Ascending aorta (tissue), 2 donors: ENCODE measurements around the gene LYST. TPM values are rescaled to one million over a fixed set of nuclear protein-coding genes. Genes with fewer than 3 reads are reported as not detected.

Experiments used
- DNase-seq, 2 donors: peaks; one replicate each; pipeline ENCODE4 v3.0.0-alpha.2; 2019; ENCODE audit warnings: low spot score in 2 of 2
- H3K27ac ChIP-seq, 2 donors: fragments of 200-600 bp; sonication (generic); one replicate each; pipeline ENCODE4 v1.5.1; 2016 to 2017; ENCODE audit warnings: mild to moderate bottlenecking in 1 of 2
- H3K27me3 ChIP-seq: fragments of 200-600 bp; sonication (generic); one replicate; pipeline ENCODE4 v1.5.1; 2017
- H3K36me3 ChIP-seq, 2 donors: fragments of 200-600 bp; sonication (generic); one replicate each; pipeline ENCODE4 v1.5.1; 2016
- H3K4me1 ChIP-seq, 2 donors: fragments of 200-600 bp; sonication (generic); one replicate each; pipeline ENCODE4 v1.5.1; 2016 to 2017; ENCODE audit warnings: mild to moderate bottlenecking in 1 of 2
- H3K4me3 ChIP-seq, 2 donors: fragments of 200-600 bp; sonication (generic); one replicate each; pipeline ENCODE4 v1.5.1; 2016 to 2017; ENCODE audit warnings: mild to moderate bottlenecking in 1 of 2
- H3K9me3 ChIP-seq, 2 donors: fragments of 200-600 bp; sonication (generic); one replicate each; pipeline ENCODE4 v1.5.1; 2016
- intact Hi-C: fragments of 100-400 bp; cut with DNase I; formaldehyde crosslinking; loops from one replicate; pipeline ENCODE4 v1.15.1; 2023
- total RNA-seq: library from RNA; depleted of rRNA; stranded (reverse); fragments of >200 nt; gene quantifications from one replicate; pipeline ENCODE4 v1.1.0, GENCODE V29; 2016
- TF ChIP-seq, protein P1 (sequence below), 3 experiments: fragments of 200-600 bp in 2 of 3; fragments of 450-650 bp in 1 of 3; sonication (generic) in 2 of 3; IDR thresholded peaks; one replicate each; pipeline ENCODE4 v1.5.1; 2016 to 2019; ENCODE audit warnings: antibody characterized with exemption in 3 of 3, mild to moderate bottlenecking in 1 of 3, moderate library complexity in 1 of 3

The LYST gene
- total RNA-seq, 1 donor from 2014 or later = 169 TPM

DNA sequence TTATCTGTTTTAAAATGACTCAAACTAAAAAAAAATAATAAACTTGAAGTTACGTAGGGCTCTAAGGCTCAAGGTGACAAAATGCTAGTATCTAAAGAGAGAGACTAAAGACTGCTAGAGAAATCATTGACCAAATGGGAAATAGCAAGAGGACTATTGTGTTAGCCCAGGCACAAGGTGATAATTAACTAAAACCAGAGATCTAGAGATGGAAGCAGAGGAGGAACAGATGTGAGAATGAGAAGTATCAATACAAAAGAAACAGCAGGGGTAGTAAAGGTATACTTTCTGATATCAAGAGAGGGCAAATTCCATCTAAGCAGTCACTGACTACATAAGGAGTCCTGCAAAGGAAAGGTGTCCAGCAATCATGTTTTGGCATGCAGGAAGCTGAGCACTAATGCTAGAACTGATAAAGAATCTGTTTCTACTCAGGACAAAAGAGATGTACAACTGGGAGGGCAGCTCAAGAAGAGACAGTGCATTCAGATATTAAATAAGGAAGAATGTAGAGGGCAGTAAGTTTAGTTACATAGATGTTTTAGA lies 116.9 kb downstream of the LYST start:
- TF ChIP-seq, protein P1, sequence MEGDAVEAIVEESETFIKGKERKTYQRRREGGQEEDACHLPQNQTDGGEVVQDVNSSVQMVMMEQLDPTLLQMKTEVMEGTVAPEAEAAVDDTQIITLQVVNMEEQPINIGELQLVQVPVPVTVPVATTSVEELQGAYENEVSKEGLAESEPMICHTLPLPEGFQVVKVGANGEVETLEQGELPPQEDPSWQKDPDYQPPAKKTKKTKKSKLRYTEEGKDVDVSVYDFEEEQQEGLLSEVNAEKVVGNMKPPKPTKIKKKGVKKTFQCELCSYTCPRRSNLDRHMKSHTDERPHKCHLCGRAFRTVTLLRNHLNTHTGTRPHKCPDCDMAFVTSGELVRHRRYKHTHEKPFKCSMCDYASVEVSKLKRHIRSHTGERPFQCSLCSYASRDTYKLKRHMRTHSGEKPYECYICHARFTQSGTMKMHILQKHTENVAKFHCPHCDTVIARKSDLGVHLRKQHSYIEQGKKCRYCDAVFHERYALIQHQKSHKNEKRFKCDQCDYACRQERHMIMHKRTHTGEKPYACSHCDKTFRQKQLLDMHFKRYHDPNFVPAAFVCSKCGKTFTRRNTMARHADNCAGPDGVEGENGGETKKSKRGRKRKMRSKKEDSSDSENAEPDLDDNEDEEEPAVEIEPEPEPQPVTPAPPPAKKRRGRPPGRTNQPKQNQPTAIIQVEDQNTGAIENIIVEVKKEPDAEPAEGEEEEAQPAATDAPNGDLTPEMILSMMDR (IDR thresholded peaks at IDR 0.05) = no peak
- no peaks in the 10 kb centered on the region for H3K4me1 ChIP-seq
- intact Hi-C loops = no loop called here
- peaks cover 26 to 57% of the 10 kb centered on the region in 2 donors for H3K36me3 ChIP-seq
- no peak overlapping the region for H3K4me3 ChIP-seq
- no peaks in the 10 kb centered on the region for H3K27me3 ChIP-seq
- H3K27ac ChIP-seq = no peak overlapping the region
- no peak for DNase-seq
- no peaks in the 10 kb centered on the region for H3K9me3 ChIP-seq

DNA sequence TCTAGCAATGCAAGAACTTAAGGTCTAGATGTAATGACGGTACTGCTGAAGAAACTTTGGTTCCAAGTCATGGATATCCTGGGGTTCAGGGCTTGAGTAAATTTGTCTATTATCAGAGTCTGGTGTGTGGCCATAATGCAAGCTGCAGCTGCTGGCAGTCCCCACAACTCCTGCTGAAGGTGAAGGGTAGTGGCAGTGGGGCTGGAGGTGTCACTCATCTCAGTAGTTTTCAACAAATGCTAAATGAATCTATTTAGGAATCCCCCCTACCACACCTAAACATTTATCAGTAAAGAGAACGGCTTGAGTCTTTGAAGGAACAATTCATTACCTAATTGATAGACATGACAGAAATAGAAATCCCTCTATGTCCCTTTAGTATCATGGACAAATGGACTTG lies 118.0 kb downstream of the LYST start:
- DNase-seq = no peak
- H3K27ac ChIP-seq = no peak overlapping the region
- TF ChIP-seq, protein P1 (IDR thresholded peaks at IDR 0.05) = no peak
- H3K4me1 ChIP-seq = no peaks in the 10 kb centered on the region
- intact Hi-C loops = no loop called here
- H3K27me3 ChIP-seq = no peaks in the 10 kb centered on the region
- peaks cover 20 to 55% of the 10 kb centered on the region in 2 donors for H3K36me3 ChIP-seq
- H3K9me3 ChIP-seq = no peaks in the 10 kb centered on the region
- no peak overlapping the region for H3K4me3 ChIP-seq

DNA sequence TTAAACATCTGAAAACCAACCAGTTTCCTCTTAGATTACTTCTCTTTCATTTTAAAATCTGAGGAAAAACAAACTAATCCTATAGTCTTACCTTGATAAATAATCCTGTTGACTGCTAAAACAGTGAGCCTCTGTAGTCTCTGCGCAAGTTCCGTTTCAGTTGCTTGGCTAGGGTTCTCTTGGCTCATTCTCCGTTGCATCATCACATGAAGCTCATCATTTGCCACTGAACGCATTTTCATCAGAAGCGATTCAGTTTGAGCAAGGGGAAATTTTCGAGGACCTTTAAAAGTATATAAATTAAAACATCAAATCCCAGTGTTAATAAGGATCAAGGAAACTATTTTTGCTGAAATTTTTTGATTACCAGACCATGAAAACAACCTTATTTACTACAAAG lies 120.5 kb downstream of the LYST start:
- TF ChIP-seq, protein P1 (IDR thresholded peaks at IDR 0.05) = no peak
- H3K27ac ChIP-seq = no peak overlapping the region
- H3K4me1 ChIP-seq = no peaks in the 10 kb centered on the region
- H3K27me3 ChIP-seq = no peaks in the 10 kb centered on the region
- DNase-seq = no peak
- no peaks in the 10 kb centered on the region for H3K9me3 ChIP-seq
- H3K4me3 ChIP-seq = no peak overlapping the region
- intact Hi-C loops = no loop called here
- H3K36me3 ChIP-seq = peaks cover 19 to 65% of the 10 kb centered on the region in 2 donors

DNA sequence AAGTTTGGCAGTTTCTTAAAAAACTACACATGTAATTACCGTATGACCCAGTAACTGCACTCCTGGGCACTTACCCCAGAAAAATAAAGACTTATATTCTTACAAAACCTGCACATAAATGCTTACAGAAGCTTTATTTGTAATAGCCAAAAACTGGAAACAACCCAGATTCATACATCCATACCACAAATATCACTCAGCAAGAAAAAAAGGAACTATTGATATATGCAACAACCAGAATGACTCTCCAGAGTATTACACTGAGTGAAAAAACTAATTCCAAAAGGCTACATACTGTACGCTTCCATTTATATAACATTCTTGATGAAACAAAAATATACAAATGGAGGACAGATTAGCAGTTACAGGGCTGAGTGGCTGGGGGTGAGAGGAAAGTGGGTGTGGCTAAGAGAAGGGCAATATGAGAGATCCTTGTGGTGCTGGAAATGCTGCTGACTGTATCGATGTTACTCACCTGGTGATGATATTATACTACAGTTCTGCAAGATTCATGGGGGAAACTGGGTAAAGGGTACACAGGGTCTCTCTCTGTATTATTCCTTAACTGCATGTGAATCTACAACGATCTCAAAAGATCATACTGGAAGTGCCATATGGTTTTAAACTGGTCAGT lies 121.1 kb downstream of the LYST start:
- H3K36me3 ChIP-seq = peaks cover 19 to 62% of the 10 kb centered on the region in 2 donors
- H3K4me1 ChIP-seq = no peaks in the 10 kb centered on the region
- no peak overlapping the region for H3K27ac ChIP-seq
- no peak overlapping the region for H3K4me3 ChIP-seq
- DNase-seq = no peak
- no peaks in the 10 kb centered on the region for H3K9me3 ChIP-seq
- H3K27me3 ChIP-seq = no peaks in the 10 kb centered on the region
- intact Hi-C loops = no loop called here
- TF ChIP-seq, protein P1 (IDR thresholded peaks at IDR 0.05) = no peak

DNA sequence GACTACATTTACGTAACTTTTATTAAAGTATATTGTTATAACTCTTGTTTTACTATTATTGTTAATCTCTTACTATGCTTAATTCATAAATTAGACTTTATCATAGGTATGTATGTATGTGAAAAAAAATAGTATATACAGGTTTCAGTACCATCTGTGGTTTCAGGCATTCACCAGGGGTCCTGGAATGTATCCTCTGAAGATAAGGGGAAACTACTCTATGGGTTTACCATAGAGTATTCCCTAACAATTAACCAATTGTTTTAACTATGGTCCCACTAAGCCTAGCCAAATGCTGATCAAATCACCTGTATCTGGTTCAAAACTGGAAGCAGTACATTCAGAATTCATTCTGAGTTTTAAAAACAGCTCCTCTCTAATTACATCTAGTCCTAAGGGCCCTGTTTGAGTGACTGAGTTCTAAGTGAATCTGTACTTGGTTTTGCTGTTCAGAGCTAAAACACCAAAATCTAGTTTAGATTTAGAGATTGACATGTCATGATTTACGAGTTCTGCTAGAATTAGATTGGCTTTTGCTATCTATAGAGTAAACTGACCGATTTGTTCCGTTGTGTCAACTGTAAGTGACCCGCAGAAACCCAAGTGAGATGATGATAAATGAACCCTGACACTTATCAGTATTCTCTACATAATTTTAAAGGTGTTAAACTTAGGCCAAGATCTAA lies 123.6 kb downstream of the LYST start:
- no peak overlapping the region for H3K4me3 ChIP-seq
- DNase-seq = no peak
- intact Hi-C loops = no loop called here
- H3K27ac ChIP-seq = no peak overlapping the region
- H3K36me3 ChIP-seq = peaks cover 23 to 61% of the 10 kb centered on the region in 2 donors
- no peaks in the 10 kb centered on the region for H3K27me3 ChIP-seq
- TF ChIP-seq, protein P1 (IDR thresholded peaks at IDR 0.05) = no peak
- no peaks in the 10 kb centered on the region for H3K4me1 ChIP-seq
- no peaks in the 10 kb centered on the region for H3K9me3 ChIP-seq
